ENCODE data around the gene SHH. TPM values are rescaled to one million over a fixed set of nuclear protein-coding genes. Genes with fewer than 3 reads are reported as not detected.

The SHH gene
- total RNA-seq, 1 donor from 2014 or later = 35.8 TPM

DNA sequence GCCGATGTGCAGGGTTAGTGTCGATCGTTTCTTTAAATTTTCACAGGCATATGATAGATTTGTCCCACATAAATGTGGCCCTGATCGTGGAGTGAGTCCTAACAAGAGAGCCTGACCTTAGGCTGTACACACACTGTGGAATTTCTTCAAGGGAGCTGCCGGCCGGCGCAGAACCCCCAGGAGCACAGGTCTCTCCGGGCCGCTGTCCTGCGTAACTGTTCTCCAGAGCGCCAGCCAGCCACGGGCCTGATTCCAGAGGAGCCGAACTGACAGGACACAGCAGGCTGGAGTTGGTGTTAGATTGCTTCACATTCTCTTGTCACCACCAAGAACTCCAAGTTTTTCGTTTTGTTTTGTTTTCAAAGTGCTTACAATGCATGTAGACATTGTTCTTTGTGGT is 37.3 kb downstream of the SHH start:
- no peaks in the 10 kb centered on the region for H3K9me3 Mint-ChIP-seq (ENCODE audit: low read depth)
- peaks cover 16% of the 10 kb centered on the region for H3K4me1 Mint-ChIP-seq (ENCODE audit: low read depth)
- TF ChIP-seq, protein P1, sequence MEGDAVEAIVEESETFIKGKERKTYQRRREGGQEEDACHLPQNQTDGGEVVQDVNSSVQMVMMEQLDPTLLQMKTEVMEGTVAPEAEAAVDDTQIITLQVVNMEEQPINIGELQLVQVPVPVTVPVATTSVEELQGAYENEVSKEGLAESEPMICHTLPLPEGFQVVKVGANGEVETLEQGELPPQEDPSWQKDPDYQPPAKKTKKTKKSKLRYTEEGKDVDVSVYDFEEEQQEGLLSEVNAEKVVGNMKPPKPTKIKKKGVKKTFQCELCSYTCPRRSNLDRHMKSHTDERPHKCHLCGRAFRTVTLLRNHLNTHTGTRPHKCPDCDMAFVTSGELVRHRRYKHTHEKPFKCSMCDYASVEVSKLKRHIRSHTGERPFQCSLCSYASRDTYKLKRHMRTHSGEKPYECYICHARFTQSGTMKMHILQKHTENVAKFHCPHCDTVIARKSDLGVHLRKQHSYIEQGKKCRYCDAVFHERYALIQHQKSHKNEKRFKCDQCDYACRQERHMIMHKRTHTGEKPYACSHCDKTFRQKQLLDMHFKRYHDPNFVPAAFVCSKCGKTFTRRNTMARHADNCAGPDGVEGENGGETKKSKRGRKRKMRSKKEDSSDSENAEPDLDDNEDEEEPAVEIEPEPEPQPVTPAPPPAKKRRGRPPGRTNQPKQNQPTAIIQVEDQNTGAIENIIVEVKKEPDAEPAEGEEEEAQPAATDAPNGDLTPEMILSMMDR (IDR thresholded peaks at IDR 0.05; ENCODE audit: unreplicated experiment) = no peak
- H3K27me3 Mint-ChIP-seq = no peaks in the 10 kb centered on the region
- no peak overlapping the region for H3K27ac Mint-ChIP-seq
- no peak overlapping the region for H3K4me3 Mint-ChIP-seq (ENCODE audit: low read depth)
- peaks cover 34% of the 10 kb centered on the region for H3K36me3 Mint-ChIP-seq (ENCODE audit: insufficient read depth)
- DNase-seq (ENCODE audit: low spot score, unreplicated experiment) = no peak

DNA sequence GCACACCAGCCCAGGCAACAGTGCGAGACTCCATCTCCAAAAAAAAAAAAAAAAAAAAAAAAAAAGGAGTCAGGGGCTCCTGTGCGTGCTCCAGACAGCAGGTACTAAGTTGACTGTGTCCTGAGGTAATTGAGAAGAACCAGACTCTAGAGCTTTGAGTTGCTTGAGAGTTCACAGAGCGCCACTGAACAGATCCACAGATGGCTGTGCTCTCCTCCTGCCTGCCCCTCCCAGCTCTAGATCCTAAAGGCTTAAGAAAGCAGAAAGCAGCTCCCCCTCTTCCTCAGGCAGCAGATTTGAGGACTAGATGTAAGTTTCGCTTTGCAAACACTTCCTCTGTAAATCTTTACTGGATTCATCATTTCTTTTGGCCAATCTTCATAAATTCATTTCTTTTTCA is 38.7 kb downstream of the SHH start:
- no peaks in the 10 kb centered on the region for H3K9me3 Mint-ChIP-seq (ENCODE audit: low read depth)
- no peaks in the 10 kb centered on the region for H3K27me3 Mint-ChIP-seq
- DNase-seq (ENCODE audit: low spot score, unreplicated experiment) = no peak
- H3K4me1 Mint-ChIP-seq (ENCODE audit: low read depth) = peaks cover 14% of the 10 kb centered on the region
- TF ChIP-seq, protein P1 (IDR thresholded peaks at IDR 0.05; ENCODE audit: unreplicated experiment) = no peak
- H3K36me3 Mint-ChIP-seq (ENCODE audit: insufficient read depth) = peaks cover 34% of the 10 kb centered on the region
- no peak overlapping the region for H3K4me3 Mint-ChIP-seq (ENCODE audit: low read depth)
- no peak overlapping the region for H3K27ac Mint-ChIP-seq

DNA sequence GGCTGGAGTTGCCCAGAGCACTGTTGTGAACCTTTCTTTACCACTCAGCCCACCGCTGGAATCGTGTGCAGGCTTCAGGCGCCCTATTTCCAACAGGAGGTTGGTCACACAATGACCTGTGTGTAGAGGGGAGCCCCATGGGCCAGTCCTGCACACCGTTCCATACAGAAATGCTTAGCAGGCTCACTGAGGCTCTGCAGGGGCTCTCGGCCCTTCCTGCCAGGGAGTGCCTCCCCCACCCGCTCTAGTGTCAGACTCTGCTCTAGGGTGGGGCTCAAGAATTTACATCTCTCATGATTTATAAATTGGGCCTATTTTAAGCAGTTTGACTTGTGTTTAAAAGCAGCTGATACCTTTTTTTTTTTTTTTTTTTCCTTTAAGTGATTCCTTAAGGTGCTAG is 42.0 kb downstream of the SHH start:
- Mint-ChIP-seq H3K4me1 (ENCODE audit: low read depth) (peaks cover 1% of the 10 kb centered on the region), H3K4me3 (ENCODE audit: low read depth) (no peak overlapping the region), H3K27ac (no peak overlapping the region), H3K9me3 (ENCODE audit: low read depth) (no peaks in the 10 kb centered on the region), H3K36me3 (ENCODE audit: insufficient read depth) (peaks cover 20% of the 10 kb centered on the region), H3K27me3 (no peaks in the 10 kb centered on the region)
- no peak for DNase-seq (ENCODE audit: low spot score, unreplicated experiment)
- TF ChIP-seq, protein P1 (IDR thresholded peaks at IDR 0.05; ENCODE audit: unreplicated experiment) = no peak

DNA sequence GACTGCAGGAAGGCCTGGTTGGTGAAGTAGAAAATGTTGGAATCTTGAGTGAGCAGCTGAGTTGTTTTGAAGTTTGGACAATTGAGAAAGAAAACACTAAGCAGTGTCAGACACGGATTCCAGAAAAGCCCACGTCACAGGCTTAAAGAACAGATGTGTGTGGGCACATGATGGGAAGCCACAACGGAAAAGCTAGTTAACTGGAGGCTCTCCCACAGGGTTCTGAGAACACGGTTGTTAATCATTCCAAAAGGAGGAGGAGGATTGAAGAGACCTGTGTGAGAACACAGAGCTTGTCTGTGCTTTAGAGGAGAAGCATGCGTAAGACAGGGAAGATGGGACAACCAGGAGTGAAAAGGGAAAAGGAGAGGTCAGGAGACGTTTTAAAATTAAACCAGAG is 42.6 kb downstream of the SHH start:
- no peaks in the 10 kb centered on the region for H3K9me3 Mint-ChIP-seq (ENCODE audit: low read depth)
- no peaks in the 10 kb centered on the region for H3K27me3 Mint-ChIP-seq
- TF ChIP-seq, protein P1 (IDR thresholded peaks at IDR 0.05; ENCODE audit: unreplicated experiment) = no peak
- H3K4me3 Mint-ChIP-seq (ENCODE audit: low read depth) = no peak overlapping the region
- peak overlapping the region; percentile 17 for H3K27ac Mint-ChIP-seq
- peaks cover 17% of the 10 kb centered on the region for H3K36me3 Mint-ChIP-seq (ENCODE audit: insufficient read depth)
- peaks cover 1% of the 10 kb centered on the region for H3K4me1 Mint-ChIP-seq (ENCODE audit: low read depth)
- DNase-seq (ENCODE audit: low spot score, unreplicated experiment) = no peak

DNA sequence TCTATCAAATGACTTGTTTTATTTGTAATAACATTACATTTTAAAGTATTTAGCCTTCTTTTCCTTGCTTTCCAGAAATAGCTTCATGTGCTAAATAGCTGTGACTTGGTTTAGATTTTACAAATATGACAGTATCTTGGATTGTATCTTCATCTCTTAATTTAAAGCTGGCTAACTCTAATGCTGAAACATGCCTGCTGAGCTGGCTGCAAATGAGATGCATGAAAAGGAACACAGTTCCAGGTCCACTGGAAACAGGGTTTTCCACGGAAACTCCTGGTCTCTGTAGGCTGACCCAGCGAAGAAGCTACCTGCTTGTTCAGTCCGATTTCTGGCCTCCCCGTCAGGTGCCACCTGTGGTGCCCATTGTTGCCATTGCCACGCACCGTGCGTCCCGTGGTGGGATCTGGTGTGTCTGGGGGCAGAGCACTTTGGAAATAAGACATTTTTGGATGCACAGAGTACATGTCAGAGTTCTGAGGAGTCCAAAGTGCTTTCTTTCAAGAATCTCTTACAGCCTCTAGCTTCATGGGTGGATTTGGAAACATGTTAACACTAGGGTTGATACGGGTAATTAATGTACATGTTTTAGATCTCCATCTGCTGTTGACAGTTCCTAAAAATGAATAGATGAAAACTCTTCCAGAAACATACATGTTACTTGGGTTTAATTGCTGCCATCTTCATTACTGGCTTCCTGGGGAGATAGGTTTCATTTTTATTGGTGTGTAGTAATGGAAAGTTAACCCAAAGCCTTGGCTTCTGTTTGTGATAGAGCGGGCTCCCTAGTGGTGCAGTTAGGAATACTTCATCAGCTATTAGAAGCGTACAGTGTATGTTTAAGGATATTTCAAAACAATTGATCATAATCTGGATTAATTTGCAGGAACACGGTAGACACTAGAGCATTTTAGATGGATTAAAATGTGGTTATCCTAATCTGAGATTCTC is 45.0 kb downstream of the SHH start:
- Mint-ChIP-seq H3K4me3 (ENCODE audit: low read depth) (no peak overlapping the region), H3K9me3 (ENCODE audit: low read depth) (no peaks in the 10 kb centered on the region)

More for the DNA sequence above, 45.0 kb downstream of the SHH start:
- Mint-ChIP-seq H3K36me3 (ENCODE audit: insufficient read depth) (peaks cover 13% of the 10 kb centered on the region), H3K27ac (no peak overlapping the region), H3K4me1 (ENCODE audit: low read depth) (no peaks in the 10 kb centered on the region), H3K27me3 (no peaks in the 10 kb centered on the region)
- no peak for DNase-seq (ENCODE audit: low spot score, unreplicated experiment)
- TF ChIP-seq, protein P1 (IDR thresholded peaks at IDR 0.05; ENCODE audit: unreplicated experiment) = no peak

Data from progenitor cell of endocrine pancreas (in vitro differentiated cells).